GM18870 (cell line): ENCODE results near the gene APEH.

Experiments used
- ATAC-seq: cut with Tn5 transposase; IDR thresholded peaks from one replicate; pipeline ENCODE4 v1.9.1; 2021; ENCODE audit warnings: moderate library complexity; ENCODE audit not compliant: unreplicated experiment

APEH gene

GRCh38 chr3:49673715-49674496, at the start of gene APEH:
TSS of gene APEH (plus strand) at chr3:49674351. CDS start at chr3:49674402, 51 bp downstream.
- peak; percentile 70 for ATAC-seq

- no peak for ATAC-seq
These were observed 49.1 kb upstream of the APEH start for GRCh38 chr3:49625071-49625470.

- ATAC-seq: no peak
These were observed 48.0 kb upstream of the APEH start for GRCh38 chr3:49626101-49626581.

- ATAC-seq: no peak
These were observed 47.4 kb upstream of the APEH start for GRCh38 chr3:49626796-49627195.

- no peak for ATAC-seq
These were observed 46.5 kb upstream of the APEH start for GRCh38 chr3:49627634-49628033.

GRCh38 chr3:49628249-49628648, 45.9 kb upstream of the APEH start:
- no peak for ATAC-seq

- ATAC-seq: no peak
These were observed 44.7 kb upstream of the APEH start for GRCh38 chr3:49629451-49629850.

- ATAC-seq: no peak
These were observed 44.3 kb upstream of the APEH start for GRCh38 chr3:49629866-49630265.

GRCh38 chr3:49630784-49631183, 43.4 kb upstream of the APEH start:
- ATAC-seq: no peak

GRCh38 chr3:49634736-49635135, 39.4 kb upstream of the APEH start:
- ATAC-seq: no peak

- ATAC-seq: no peak
These were observed 37.1 kb upstream of the APEH start for GRCh38 chr3:49636883-49637609.

- ATAC-seq: no peak
These were observed 35.7 kb upstream of the APEH start for GRCh38 chr3:49638445-49638844.

- ATAC-seq: no peak
These were observed 34.6 kb upstream of the APEH start for GRCh38 chr3:49639551-49639950.

- no peak for ATAC-seq
These were observed 32.9 kb upstream of the APEH start for GRCh38 chr3:49641292-49641691.

GRCh38 chr3:49641921-49642707, 32.0 kb upstream of the APEH start:
- no peak for ATAC-seq

- ATAC-seq: no peak
These were observed 31.4 kb upstream of the APEH start for GRCh38 chr3:49642708-49643145.

GRCh38 chr3:49644684-49645083, 29.5 kb upstream of the APEH start:
- ATAC-seq: no peak

- ATAC-seq: no peak
These were observed 27.9 kb upstream of the APEH start for GRCh38 chr3:49646236-49646635.

- no peak for ATAC-seq
These were observed 26.4 kb upstream of the APEH start for GRCh38 chr3:49647741-49648140.

- ATAC-seq: no peak
These were observed 25.7 kb upstream of the APEH start for GRCh38 chr3:49648354-49649019.

- ATAC-seq: no peak
These were observed 24.6 kb upstream of the APEH start for GRCh38 chr3:49649576-49649975.
